ENCODE measurements around the gene ANKRD22. TPM values are rescaled to one million over a fixed set of nuclear protein-coding genes. Genes with fewer than 3 reads are reported as not detected.
A peak's percentile ranks its signal among the peaks of the same experiment; 100 is the strongest.

ANKRD22 gene
- total and polyA plus RNA-seq, 10 of the 15 experiments (the other 5 are each of a cell fraction or from before 2014, with no cell fraction given), result 0.30 to 1.3 (median 0.71) TPM

DNA sequence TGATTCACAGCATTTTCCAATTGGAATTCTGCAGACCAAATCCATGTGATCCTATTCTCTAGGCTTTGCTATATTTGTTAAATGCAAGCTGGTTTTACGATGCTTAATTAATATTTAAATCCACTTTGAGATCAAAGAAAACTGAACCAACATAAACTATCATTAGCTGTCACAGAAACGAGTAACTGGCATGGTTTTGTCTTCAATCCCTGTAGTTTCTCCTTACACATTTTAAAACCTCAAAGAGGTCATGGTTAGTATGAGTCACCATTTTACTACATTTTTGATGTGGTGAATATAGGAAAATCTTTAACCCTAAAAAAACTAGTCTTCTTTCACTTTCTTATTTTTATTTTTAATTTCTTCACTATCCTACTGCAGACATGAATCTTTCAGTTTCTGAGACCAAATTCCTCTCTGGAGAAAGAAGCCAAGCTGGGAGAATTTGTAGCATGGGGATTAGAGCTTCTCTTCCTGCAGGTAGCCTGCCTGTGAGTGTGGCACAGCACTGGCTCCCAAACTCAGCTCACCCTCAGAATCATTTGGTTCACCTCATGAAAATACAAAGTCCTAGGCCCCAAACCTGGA lies 57.8 kb downstream of the ANKRD22 start (continued):
- TF ChIP-seq SUZ12 (IDR thresholded peaks at IDR 0.05; ENCODE audit: unreplicated experiment) (no peak), TBL1XR1 (IDR thresholded peaks at IDR 0.05; ENCODE audit: low read depth, low read length) (no peak), POLR2AphosphoS2 (IDR thresholded peaks at IDR 0.05; ENCODE audit: low read depth, low read length) (no peak), TCF3 (IDR thresholded peaks at IDR 0.05; ENCODE audit: borderline replicate concordance, insufficient read depth, low read depth, low read length) (no peak), ESRRA (IDR thresholded peaks at IDR 0.05; ENCODE audit: low read length) (no peak), JUNB (IDR thresholded peaks at IDR 0.05) (peak; percentile 87), POU2F2 (IDR thresholded peaks at IDR 0.05; ENCODE audit: borderline replicate concordance, low read depth, low read length) (no peak), ZZZ3 (IDR thresholded peaks at IDR 0.05; ENCODE audit: control insufficient read depth, insufficient read length, low read depth) (no peak), ATF7 (IDR thresholded peaks at IDR 0.05; ENCODE audit: low read depth) (peak; percentile 83), CBFB (IDR thresholded peaks at IDR 0.05; ENCODE audit: low read depth) (peak; percentile 63), BACH1 (IDR thresholded peaks at IDR 0.05; ENCODE audit: borderline replicate concordance) (no peak), HDAC2 (IDR thresholded peaks at IDR 0.05) (no peak), RCOR1 (conservative IDR thresholded peaks at IDR 0.05; ENCODE audit: low read depth, low read length) (no peak)
- TF ChIP-seq, protein P1, sequence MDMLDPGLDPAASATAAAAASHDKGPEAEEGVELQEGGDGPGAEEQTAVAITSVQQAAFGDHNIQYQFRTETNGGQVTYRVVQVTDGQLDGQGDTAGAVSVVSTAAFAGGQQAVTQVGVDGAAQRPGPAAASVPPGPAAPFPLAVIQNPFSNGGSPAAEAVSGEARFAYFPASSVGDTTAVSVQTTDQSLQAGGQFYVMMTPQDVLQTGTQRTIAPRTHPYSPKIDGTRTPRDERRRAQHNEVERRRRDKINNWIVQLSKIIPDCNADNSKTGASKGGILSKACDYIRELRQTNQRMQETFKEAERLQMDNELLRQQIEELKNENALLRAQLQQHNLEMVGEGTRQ (IDR thresholded peaks at IDR 0.05; ENCODE audit: borderline replicate concordance, low read depth, low read length), result no peak
- TF ChIP-seq, protein P2, sequence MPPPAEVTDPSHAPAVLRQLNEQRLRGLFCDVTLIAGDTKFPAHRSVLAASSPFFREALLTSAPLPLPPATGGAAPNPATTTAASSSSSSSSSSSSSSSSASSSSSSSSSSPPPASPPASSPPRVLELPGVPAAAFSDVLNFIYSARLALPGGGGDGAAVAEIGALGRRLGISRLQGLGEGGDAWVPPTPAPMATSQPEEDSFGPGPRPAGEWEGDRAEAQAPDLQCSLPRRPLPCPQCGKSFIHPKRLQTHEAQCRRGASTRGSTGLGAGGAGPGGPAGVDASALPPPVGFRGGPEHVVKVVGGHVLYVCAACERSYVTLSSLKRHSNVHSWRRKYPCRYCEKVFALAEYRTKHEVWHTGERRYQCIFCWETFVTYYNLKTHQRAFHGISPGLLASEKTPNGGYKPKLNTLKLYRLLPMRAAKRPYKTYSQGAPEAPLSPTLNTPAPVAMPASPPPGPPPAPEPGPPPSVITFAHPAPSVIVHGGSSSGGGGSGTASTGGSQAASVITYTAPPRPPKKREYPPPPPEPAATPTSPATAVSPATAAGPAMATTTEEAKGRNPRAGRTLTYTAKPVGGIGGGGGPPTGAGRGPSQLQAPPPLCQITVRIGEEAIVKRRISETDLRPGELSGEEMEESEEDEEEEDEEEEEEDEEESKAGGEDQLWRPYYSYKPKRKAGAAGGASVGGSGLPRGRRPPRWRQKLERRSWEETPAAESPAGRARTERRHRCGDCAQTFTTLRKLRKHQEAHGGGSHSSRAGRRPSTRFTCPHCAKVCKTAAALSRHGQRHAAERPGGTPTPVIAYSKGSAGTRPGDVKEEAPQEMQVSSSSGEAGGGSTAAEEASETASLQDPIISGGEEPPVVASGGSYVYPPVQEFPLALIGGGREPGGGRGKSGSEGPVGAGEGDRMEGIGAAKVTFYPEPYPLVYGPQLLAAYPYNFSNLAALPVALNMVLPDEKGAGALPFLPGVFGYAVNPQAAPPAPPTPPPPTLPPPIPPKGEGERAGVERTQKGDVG (CRISPR knock-in tag; IDR thresholded peaks at IDR 0.05), result no peak
- TF ChIP-seq, protein P3, sequence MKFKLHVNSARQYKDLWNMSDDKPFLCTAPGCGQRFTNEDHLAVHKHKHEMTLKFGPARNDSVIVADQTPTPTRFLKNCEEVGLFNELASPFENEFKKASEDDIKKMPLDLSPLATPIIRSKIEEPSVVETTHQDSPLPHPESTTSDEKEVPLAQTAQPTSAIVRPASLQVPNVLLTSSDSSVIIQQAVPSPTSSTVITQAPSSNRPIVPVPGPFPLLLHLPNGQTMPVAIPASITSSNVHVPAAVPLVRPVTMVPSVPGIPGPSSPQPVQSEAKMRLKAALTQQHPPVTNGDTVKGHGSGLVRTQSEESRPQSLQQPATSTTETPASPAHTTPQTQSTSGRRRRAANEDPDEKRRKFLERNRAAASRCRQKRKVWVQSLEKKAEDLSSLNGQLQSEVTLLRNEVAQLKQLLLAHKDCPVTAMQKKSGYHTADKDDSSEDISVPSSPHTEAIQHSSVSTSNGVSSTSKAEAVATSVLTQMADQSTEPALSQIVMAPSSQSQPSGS (IDR thresholded peaks at IDR 0.05; ENCODE audit: low read length), result 0 out of 2 replicates have a peak, but pooled peaks have one; percentile 54
- TF ChIP-seq, protein P4, sequence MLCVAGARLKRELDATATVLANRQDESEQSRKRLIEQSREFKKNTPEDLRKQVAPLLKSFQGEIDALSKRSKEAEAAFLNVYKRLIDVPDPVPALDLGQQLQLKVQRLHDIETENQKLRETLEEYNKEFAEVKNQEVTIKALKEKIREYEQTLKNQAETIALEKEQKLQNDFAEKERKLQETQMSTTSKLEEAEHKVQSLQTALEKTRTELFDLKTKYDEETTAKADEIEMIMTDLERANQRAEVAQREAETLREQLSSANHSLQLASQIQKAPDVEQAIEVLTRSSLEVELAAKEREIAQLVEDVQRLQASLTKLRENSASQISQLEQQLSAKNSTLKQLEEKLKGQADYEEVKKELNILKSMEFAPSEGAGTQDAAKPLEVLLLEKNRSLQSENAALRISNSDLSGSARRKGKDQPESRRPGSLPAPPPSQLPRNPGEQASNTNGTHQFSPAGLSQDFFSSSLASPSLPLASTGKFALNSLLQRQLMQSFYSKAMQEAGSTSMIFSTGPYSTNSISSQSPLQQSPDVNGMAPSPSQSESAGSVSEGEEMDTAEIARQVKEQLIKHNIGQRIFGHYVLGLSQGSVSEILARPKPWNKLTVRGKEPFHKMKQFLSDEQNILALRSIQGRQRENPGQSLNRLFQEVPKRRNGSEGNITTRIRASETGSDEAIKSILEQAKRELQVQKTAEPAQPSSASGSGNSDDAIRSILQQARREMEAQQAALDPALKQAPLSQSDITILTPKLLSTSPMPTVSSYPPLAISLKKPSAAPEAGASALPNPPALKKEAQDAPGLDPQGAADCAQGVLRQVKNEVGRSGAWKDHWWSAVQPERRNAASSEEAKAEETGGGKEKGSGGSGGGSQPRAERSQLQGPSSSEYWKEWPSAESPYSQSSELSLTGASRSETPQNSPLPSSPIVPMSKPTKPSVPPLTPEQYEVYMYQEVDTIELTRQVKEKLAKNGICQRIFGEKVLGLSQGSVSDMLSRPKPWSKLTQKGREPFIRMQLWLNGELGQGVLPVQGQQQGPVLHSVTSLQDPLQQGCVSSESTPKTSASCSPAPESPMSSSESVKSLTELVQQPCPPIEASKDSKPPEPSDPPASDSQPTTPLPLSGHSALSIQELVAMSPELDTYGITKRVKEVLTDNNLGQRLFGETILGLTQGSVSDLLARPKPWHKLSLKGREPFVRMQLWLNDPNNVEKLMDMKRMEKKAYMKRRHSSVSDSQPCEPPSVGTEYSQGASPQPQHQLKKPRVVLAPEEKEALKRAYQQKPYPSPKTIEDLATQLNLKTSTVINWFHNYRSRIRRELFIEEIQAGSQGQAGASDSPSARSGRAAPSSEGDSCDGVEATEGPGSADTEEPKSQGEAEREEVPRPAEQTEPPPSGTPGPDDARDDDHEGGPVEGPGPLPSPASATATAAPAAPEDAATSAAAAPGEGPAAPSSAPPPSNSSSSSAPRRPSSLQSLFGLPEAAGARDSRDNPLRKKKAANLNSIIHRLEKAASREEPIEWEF (IDR thresholded peaks at IDR 0.05; ENCODE audit: insufficient replicate concordance, low read depth, low read length), result no peak
- TF ChIP-seq, protein P5, sequence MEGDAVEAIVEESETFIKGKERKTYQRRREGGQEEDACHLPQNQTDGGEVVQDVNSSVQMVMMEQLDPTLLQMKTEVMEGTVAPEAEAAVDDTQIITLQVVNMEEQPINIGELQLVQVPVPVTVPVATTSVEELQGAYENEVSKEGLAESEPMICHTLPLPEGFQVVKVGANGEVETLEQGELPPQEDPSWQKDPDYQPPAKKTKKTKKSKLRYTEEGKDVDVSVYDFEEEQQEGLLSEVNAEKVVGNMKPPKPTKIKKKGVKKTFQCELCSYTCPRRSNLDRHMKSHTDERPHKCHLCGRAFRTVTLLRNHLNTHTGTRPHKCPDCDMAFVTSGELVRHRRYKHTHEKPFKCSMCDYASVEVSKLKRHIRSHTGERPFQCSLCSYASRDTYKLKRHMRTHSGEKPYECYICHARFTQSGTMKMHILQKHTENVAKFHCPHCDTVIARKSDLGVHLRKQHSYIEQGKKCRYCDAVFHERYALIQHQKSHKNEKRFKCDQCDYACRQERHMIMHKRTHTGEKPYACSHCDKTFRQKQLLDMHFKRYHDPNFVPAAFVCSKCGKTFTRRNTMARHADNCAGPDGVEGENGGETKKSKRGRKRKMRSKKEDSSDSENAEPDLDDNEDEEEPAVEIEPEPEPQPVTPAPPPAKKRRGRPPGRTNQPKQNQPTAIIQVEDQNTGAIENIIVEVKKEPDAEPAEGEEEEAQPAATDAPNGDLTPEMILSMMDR (IDR thresholded peaks at IDR 0.05 in 2 of 3, conservative IDR thresholded peaks at IDR 0.05 in 1 of 3; ENCODE audit: control insufficient read depth in 2 of 3, extremely low read depth in 1 of 3, insufficient read depth in 1 of 3, low read depth in 3 of 3, low read length in 3 of 3), result no peak

Measured in GM12878 (cell line).